IMR-90 (cell line): ENCODE results near the gene AFAP1L1. TPM values are rescaled to one million over a fixed set of nuclear protein-coding genes. Genes with fewer than 3 reads are reported as not detected.

Experiments
- ATAC-seq: fragments of 200-7000 bp; cut with Tn5 transposase; 2 replicates; pipeline ENCODE4 v1.9.1; 2020; ENCODE audit warnings: low read depth, mild to moderate bottlenecking, moderate library complexity
- BruUV-seq: library from RNA; stranded (reverse); fragments of 400-500 nt; replicated peaks from 2 replicates; lab custom pipeline; 2021; lab: Mats Ljungman, UMichigan
- CTCF ChIA-PET: fragments of 300-600 bp; formaldehyde crosslinking; extraction: SDS; loops from one replicate; lab custom pipeline; 2021; ENCODE audit warnings: antibody characterized with exemption; lab: Yijun Ruan, JAX
- POLR2A ChIA-PET: fragments of 300-600 bp; sonication (Branson Sonifier 250); formaldehyde crosslinking; loops from one replicate; lab custom pipeline; 2022; ENCODE audit warnings: antibody characterized with exemption; ENCODE audit not compliant: unreplicated experiment; lab: Charles Lee
- DNase-seq: peaks from one replicate; pipeline ENCODE4 v3.0.0; 2013
- H2AFZ ChIP-seq: replicated peaks from 2 replicates; pipeline ENCODE3; 2013; ENCODE audit warnings: low read length, mild to moderate bottlenecking; ENCODE audit not compliant: poor library complexity
- H2AK5ac ChIP-seq: 2 replicates; pipeline ENCODE4 v1.6.1; 2013; ENCODE audit warnings: low read depth, low read length, inconsistent platforms
- H2AK9ac ChIP-seq: replicated peaks from 2 replicates; pipeline ENCODE3; 2013; ENCODE audit warnings: mild to moderate bottlenecking, low read depth, low read length, moderate library complexity; ENCODE audit not compliant: poor library complexity
- H2BK120ac ChIP-seq: 2 replicates; pipeline ENCODE4 v1.6.1; 2013; ENCODE audit warnings: low read depth, low read length, inconsistent platforms
- H2BK15ac ChIP-seq: 3 replicates; pipeline ENCODE4 v1.6.1; 2013; ENCODE audit warnings: low read depth, low read length, inconsistent platforms
- H2BK20ac ChIP-seq: 2 replicates; pipeline ENCODE4 v1.6.1; 2013; ENCODE audit warnings: low read depth, mild to moderate bottlenecking, inconsistent platforms, low read length, moderate library complexity
- H2BK5ac ChIP-seq: 2 replicates; pipeline ENCODE4 v1.6.1; 2013; ENCODE audit warnings: mild to moderate bottlenecking, low read depth, low read length, inconsistent platforms; ENCODE audit not compliant: poor library complexity, severe bottlenecking
- H3K14ac ChIP-seq: replicated peaks from 2 replicates; pipeline ENCODE4 v1.6.1; 2013; ENCODE audit warnings: low read depth, low read length, inconsistent platforms
- H3K18ac ChIP-seq: 2 replicates; pipeline ENCODE4 v1.6.1; 2013; ENCODE audit warnings: low read depth, low read length, control low read depth
- H3K23ac ChIP-seq: 2 replicates; pipeline ENCODE4 v1.6.1; 2013; ENCODE audit warnings: low read depth, low read length, inconsistent platforms
- H3K27ac ChIP-seq: 2 replicates; pipeline ENCODE4 v1.5.1; 2013; ENCODE audit warnings: mild to moderate bottlenecking, control low read depth, low read length; ENCODE audit not compliant: insufficient read depth
- H3K27me3 ChIP-seq: 2 replicates; pipeline ENCODE4 v1.6.1; 2013; ENCODE audit warnings: low read length; ENCODE audit not compliant: control insufficient read depth, insufficient read depth
- H3K36me3 ChIP-seq: 2 replicates; pipeline ENCODE4 v1.6.1; 2013; ENCODE audit warnings: low read length, mixed read lengths; ENCODE audit not compliant: control insufficient read depth, insufficient read depth
- H3K4ac ChIP-seq: 2 replicates; pipeline ENCODE4 v1.6.1; 2013; ENCODE audit warnings: low read depth, low read length, inconsistent platforms
- H3K4me1 ChIP-seq: 2 replicates; pipeline ENCODE4 v1.6.1; 2013; ENCODE audit warnings: low read length, mixed read lengths; ENCODE audit not compliant: control insufficient read depth, insufficient read depth
- H3K4me2 ChIP-seq: 2 replicates; pipeline ENCODE4 v1.6.1; 2013; ENCODE audit warnings: low read depth, mild to moderate bottlenecking, control low read depth, low read length, moderate library complexity
- H3K4me3 ChIP-seq: 2 replicates; pipeline ENCODE4 v1.5.1; 2013; ENCODE audit warnings: low read depth, mild to moderate bottlenecking, control low read depth, low read length, moderate library complexity; ENCODE audit not compliant: insufficient read depth
- H3K56ac ChIP-seq: 2 replicates; pipeline ENCODE4 v1.6.1; 2013; ENCODE audit warnings: low read length, inconsistent platforms; ENCODE audit not compliant: insufficient read depth; ENCODE audit errors: extremely low read depth
- H3K79me1 ChIP-seq, 2 experiments: 2 replicates each; pipeline ENCODE4 v1.6.1; 2013; ENCODE audit warnings: low read length in 2 of 2, inconsistent platforms in 1 of 2, low read depth in 1 of 2
- H3K9ac ChIP-seq: 2 replicates; pipeline ENCODE4 v1.6.1; 2013; ENCODE audit warnings: low read depth, low read length, control low read depth
- H3K9me1 ChIP-seq: 2 replicates; pipeline ENCODE4 v1.6.1; 2013; ENCODE audit warnings: low read length, inconsistent platforms; ENCODE audit not compliant: insufficient read depth
- H3K9me3 ChIP-seq: 2 replicates; pipeline ENCODE4 v1.6.1; 2013; ENCODE audit warnings: low read length; ENCODE audit not compliant: control insufficient read depth, insufficient read depth
- H4K20me1 ChIP-seq: 2 replicates; pipeline ENCODE4 v1.6.1; 2013; ENCODE audit warnings: low read length, inconsistent platforms; ENCODE audit not compliant: insufficient read depth
- H4K5ac ChIP-seq: 2 replicates; pipeline ENCODE4 v1.6.1; 2013; ENCODE audit warnings: mild to moderate bottlenecking, low read depth, low read length, control low read depth
- H4K8ac ChIP-seq, 2 experiments: 2 replicates each; pipeline ENCODE4 v1.6.1; 2013; ENCODE audit warnings: low read depth in 2 of 2, low read length in 2 of 2, control low read depth in 1 of 2, inconsistent platforms in 1 of 2
- H4K91ac ChIP-seq: 2 replicates; pipeline ENCODE4 v1.6.1; 2013; ENCODE audit warnings: low read depth, low read length, inconsistent platforms; ENCODE audit not compliant: insufficient read depth
- BHLHE40 ChIP-seq: fragments of 150-350 bp; IDR thresholded peaks from 2 replicates; pipeline ENCODE4 v1.6.1; 2016; ENCODE audit warnings: mild to moderate bottlenecking, low read depth, low read length
- CEBPB ChIP-seq: IDR thresholded peaks from 2 replicates; pipeline ENCODE4 v1.6.1; 2012; ENCODE audit warnings: low read depth, low read length, improper control_type of control experiment
- CHD1 ChIP-seq: IDR thresholded peaks from 2 replicates; pipeline ENCODE4 v1.6.1; 2012; ENCODE audit warnings: low read depth, low read length, improper control_type of control experiment
- CTCF ChIP-seq: conservative IDR thresholded peaks from 2 replicates; pipeline ENCODE4 v1.5.1; 2012; ENCODE audit warnings: mild to moderate bottlenecking, low read depth, low read length, improper control_type of control experiment
- ELK1 ChIP-seq: fragments of 150-350 bp; IDR thresholded peaks from 2 replicates; pipeline ENCODE4 v1.6.1; 2016; ENCODE audit warnings: low read depth, mild to moderate bottlenecking, low read length, moderate library complexity, borderline replicate concordance
- FOS ChIP-seq: fragments of 150-350 bp; IDR thresholded peaks from 2 replicates; pipeline ENCODE4 v1.6.1; 2016; ENCODE audit warnings: low read depth, low read length
- MAFK ChIP-seq: IDR thresholded peaks from 2 replicates; pipeline ENCODE4 v1.6.1; 2012; ENCODE audit warnings: low read depth, low read length, improper control_type of control experiment
- MAZ ChIP-seq: IDR thresholded peaks from 2 replicates; pipeline ENCODE4 v1.6.1; 2012; ENCODE audit warnings: low read depth, mild to moderate bottlenecking, low read length, improper control_type of control experiment, moderate library complexity, borderline replicate concordance
- MXI1 ChIP-seq: IDR thresholded peaks from 2 replicates; pipeline ENCODE4 v1.6.1; 2012; ENCODE audit warnings: low read depth, mild to moderate bottlenecking, low read length, moderate library complexity, borderline replicate concordance
- NFE2L2 ChIP-seq: fragments of 150-350 bp; IDR thresholded peaks from 2 replicates; pipeline ENCODE4 v1.6.1; 2016; ENCODE audit warnings: low read depth, mild to moderate bottlenecking, low read length
- POLR2A ChIP-seq: IDR thresholded peaks from 2 replicates; pipeline ENCODE4 v1.6.1; 2012; ENCODE audit warnings: mild to moderate bottlenecking, low read depth, low read length
- RAD21 ChIP-seq: IDR thresholded peaks from 2 replicates; pipeline ENCODE4 v1.6.1; 2012; ENCODE audit warnings: low read length, improper control_type of control experiment
- RCOR1 ChIP-seq: IDR thresholded peaks from 2 replicates; pipeline ENCODE4 v1.6.1; 2012; ENCODE audit warnings: mild to moderate bottlenecking, low read length, improper control_type of control experiment; ENCODE audit not compliant: insufficient replicate concordance
- RFX5 ChIP-seq: IDR thresholded peaks from 2 replicates; pipeline ENCODE4 v1.8.0; 2012; ENCODE audit warnings: low read depth, mild to moderate bottlenecking, low read length, moderate library complexity
- SMC3 ChIP-seq: fragments of 150-350 bp; IDR thresholded peaks from 2 replicates; pipeline ENCODE4 v1.6.1; 2016; ENCODE audit warnings: low read depth, mild to moderate bottlenecking, antibody characterized with exemption, low read length, moderate library complexity
- WGBS, 2 experiments: methylation state at CpG; one replicate each; pipeline versions ENCODE4 v1.1.5 to v1.1.7; 2013; ENCODE audit warnings: missing lambda C conversion rate in 2 of 2; ENCODE audit not compliant: insufficient read length in 1 of 2; ENCODE audit errors: extremely low coverage in 2 of 2; 5-methylcytosine and 5-hydroxymethylcytosine counted together
- dilution Hi-C: fragments of 300-500 bp; cut with HindIII; formaldehyde crosslinking; loops from one replicate; pipeline ENCODE4 v1.14.3; 2018; ENCODE audit warnings: low sequenced_read_pairs; ENCODE audit not compliant: unreplicated experiment
- in situ Hi-C: fragments of 300-500 bp; cut with MboI; formaldehyde crosslinking; loops from 3 replicates; pipeline ENCODE4 v1.14.3; 2019; ENCODE audit warnings: low sequenced_read_pairs, inconsistent platforms, mixed read lengths
- intact Hi-C: fragments of 100-400 bp; cut with micrococcal nuclease; formaldehyde crosslinking; loops from 2 replicates; pipeline ENCODE4 v1.10.0; 2022
- polyA plus RNA-seq, 3 experiments: library from polyadenylated mRNA; depleted of rRNA; stranded (reverse); fragments of >200 nt; gene quantifications; 2 replicates each; pipeline ENCODE4 v1.2.3, GENCODE V29; 2012; ENCODE audit warnings: low replicate concordance in 1 of 3
- total RNA-seq: library from RNA; depleted of rRNA; stranded (reverse); fragments of >200 nt; gene quantifications from 2 replicates; pipeline ENCODE4 v1.2.3, GENCODE V29; 2012

AFAP1L1 gene
- total and polyA plus RNA-seq, 2 of the 4 experiments (the other 2 are of a cell fraction), result 3.3 to 5.7 TPM

- H2BK5ac ChIP-seq, result no peak overlapping the region
- ChIA-PET POLR2A (interaction anchor here (0.5 kb wide), 1 partner anchor 28 kb away, joined by 3 read pairs; no protein-coding TSS in a partner anchor), CTCF (interaction anchor here (0.7 to 3.2 kb wide), 5 partner anchors 15 to 181 kb away, joined by 3 to 19 read pairs (median 3); no protein-coding TSS in a partner anchor)
- H4K8ac ChIP-seq, result peak overlapping the region; percentile 2 to 55; a peak in 1 of 4 replicates
- ATAC-seq, result no peak
- no peak overlapping the region for H3K4me2 ChIP-seq
- no peak overlapping the region; the same call in 1 of the 2 replicates for H4K5ac ChIP-seq
- 63% methylated on average over 5 of the region's 12 CpGs; no CpG with 5 or more reads in 1 of the 2 experiments for WGBS, 2 experiments
- in situ Hi-C loops (no loop called here), intact Hi-C loops (loop anchor here (1.0 to 2.0 kb wide), 4 partner anchors 26 to 236 kb away; no protein-coding TSS in a partner anchor), dilution Hi-C loops (no loop called here)
- peak overlapping the region; percentile 18 for H2AFZ ChIP-seq
- BruUV-seq, result no TSS peak
- H3K4me1 ChIP-seq, result peaks cover 26% of the 10 kb centered on the region
- H3K4ac ChIP-seq, result peak overlapping the region; percentile 40
- peak overlapping the region; percentile 31 for H4K91ac ChIP-seq
- no peaks in the 10 kb centered on the region for H3K9me3 ChIP-seq
- DNase-seq, result no peak
- H3K56ac ChIP-seq, result no peak overlapping the region
- no peak overlapping the region for H3K14ac ChIP-seq
- H3K4me3 ChIP-seq, result no peak overlapping the region
- H3K27me3 ChIP-seq, result no peaks in the 10 kb centered on the region
- H3K23ac ChIP-seq, result 0 out of 2 replicates have a peak overlapping the region, but pooled peaks have one; percentile 54
- H3K9me1 ChIP-seq, result peaks cover 6% of the 10 kb centered on the region; the same call in 1 of the 2 replicates
- H3K9ac ChIP-seq, result no peak overlapping the region
- no peak overlapping the region for H2BK15ac ChIP-seq
- no peak overlapping the region for H3K18ac ChIP-seq
- peaks cover 5 to 9% of the 10 kb centered on the region in 2 experiments; a peak in 1 of 4 replicates for H3K79me1 ChIP-seq
- peak overlapping the region; percentile 71 for H2AK5ac ChIP-seq
- no peaks in the 10 kb centered on the region for H4K20me1 ChIP-seq
- no peak overlapping the region; the same call in 1 of the 2 replicates for H2BK20ac ChIP-seq
- H3K36me3 ChIP-seq, result no peaks in the 10 kb centered on the region
- H2BK120ac ChIP-seq, result 0 out of 2 replicates have a peak overlapping the region, but pooled peaks have one; percentile 57
- H2AK9ac ChIP-seq, result no peak overlapping the region
- H3K27ac ChIP-seq, result no peak overlapping the region
- no peak for TF ChIP-seq ELK1
- no peak for TF ChIP-seq BHLHE40
- TF ChIP-seq SMC3, result no peak
- TF ChIP-seq POLR2A, result no peak
- no peak for TF ChIP-seq MAZ
- no peak for TF ChIP-seq CHD1
- no peak for TF ChIP-seq CTCF
- TF ChIP-seq RFX5, result no peak
- no peak for TF ChIP-seq MXI1
- TF ChIP-seq RAD21, result no peak
- no peak for TF ChIP-seq RCOR1
- TF ChIP-seq MAFK, result no peak
- no peak for TF ChIP-seq CEBPB
- no peak for TF ChIP-seq FOS
- no peak for TF ChIP-seq NFE2L2
Measured at GRCh38 chr5:149382517-149383220, 111.0 kb downstream of the AFAP1L1 start.
